Measurements from ENCODE around the gene WDR86.

WDR86 gene

GRCh38 chr7:151379534-151380198, 30.2 kb downstream of the WDR86 start:
- no peak for DNase-seq (ENCODE audit: low read depth, low spot score)

GRCh38 chr7:151379193-151379520, 30.7 kb downstream of the WDR86 start:
- DNase-seq (ENCODE audit: low read depth, low spot score), result no peak

GRCh38 chr7:151378496-151379192, 31.2 kb downstream of the WDR86 start:
- DNase-seq (ENCODE audit: low read depth, low spot score), result no peak

- DNase-seq (ENCODE audit: low read depth, low spot score), result no peak
These were observed 31.8 kb downstream of the WDR86 start for GRCh38 chr7:151378011-151378410.

GRCh38 chr7:151377406-151377805, 32.4 kb downstream of the WDR86 start:
- DNase-seq (ENCODE audit: low read depth, low spot score), result no peak

- no peak for DNase-seq (ENCODE audit: low read depth, low spot score)
These were observed 33.5 kb downstream of the WDR86 start for GRCh38 chr7:151376218-151376902.

GRCh38 chr7:151375530-151376217, 34.2 kb downstream of the WDR86 start:
- DNase-seq (ENCODE audit: low read depth, low spot score), result no peak

GRCh38 chr7:151374726-151375125, 35.1 kb downstream of the WDR86 start:
- no peak for DNase-seq (ENCODE audit: low read depth, low spot score)

GRCh38 chr7:151374139-151374538, 35.7 kb downstream of the WDR86 start:
- no peak for DNase-seq (ENCODE audit: low read depth, low spot score)

GRCh38 chr7:151373599-151373998, 36.2 kb downstream of the WDR86 start:
- DNase-seq (ENCODE audit: low read depth, low spot score), result no peak

GRCh38 chr7:151372612-151373265, 37.1 kb downstream of the WDR86 start:
- DNase-seq (ENCODE audit: low read depth, low spot score), result peak; percentile 44

GRCh38 chr7:151371266-151371665, 38.6 kb downstream of the WDR86 start:
- no peak for DNase-seq (ENCODE audit: low read depth, low spot score)

- no peak for DNase-seq (ENCODE audit: low read depth, low spot score)
These were observed 41.7 kb downstream of the WDR86 start for GRCh38 chr7:151368136-151368571.

- DNase-seq (ENCODE audit: low read depth, low spot score), result no peak
These were observed 42.6 kb downstream of the WDR86 start for GRCh38 chr7:151367284-151367683.

- DNase-seq (ENCODE audit: low read depth, low spot score), result no peak
These were observed 43.0 kb downstream of the WDR86 start for GRCh38 chr7:151366880-151367222.

GRCh38 chr7:151366166-151366879, 43.5 kb downstream of the WDR86 start:
- DNase-seq (ENCODE audit: low read depth, low spot score), result no peak

- no peak for DNase-seq (ENCODE audit: low read depth, low spot score)
These were observed 46.7 kb downstream of the WDR86 start for GRCh38 chr7:151363182-151363581.

- no peak for DNase-seq (ENCODE audit: low read depth, low spot score)
These were observed 48.5 kb downstream of the WDR86 start for GRCh38 chr7:151361193-151361959.

GRCh38 chr7:151352512-151352911, 57.3 kb downstream of the WDR86 start:
- DNase-seq (ENCODE audit: low read depth, low spot score), result no peak

- no peak for DNase-seq (ENCODE audit: low read depth, low spot score)
These were observed 57.9 kb downstream of the WDR86 start for GRCh38 chr7:151351967-151352366.
